Psoas muscle (tissue), 8 donors: Measurements from ENCODE around the gene CLSTN2. TPM values are rescaled to one million over a fixed set of nuclear protein-coding genes. Genes with fewer than 3 reads are reported as not detected.

Experiments used
- ATAC-seq, 4 donors: fragments of 200-7000 bp; cut with Tn5 transposase; one replicate each; pipeline ENCODE4 v1.9.1; 2020; ENCODE audit warnings: moderate library complexity in 3 of 4, mild to moderate bottlenecking in 2 of 4
- DNase-seq, 2 donors: peaks; one replicate each; pipeline ENCODE4 v3.0.0-alpha.2; 2020
- H3K27ac ChIP-seq: fragments of 200-600 bp; one replicate; pipeline ENCODE4 v1.8.0; 2022
- H3K27me3 ChIP-seq, 3 donors: fragments of 200-600 bp in 1 of 3; one replicate each; pipeline versions ENCODE4 v1.6.1 to v1.8.0; 2013 to 2022; ENCODE audit warnings: low read length in 2 of 3, mild to moderate bottlenecking in 2 of 3, moderate library complexity in 1 of 3; ENCODE audit not compliant: insufficient read depth in 3 of 3
- H3K36me3 ChIP-seq, 2 donors: fragments of 200-600 bp in 1 of 2; one replicate each; pipeline versions ENCODE4 v1.6.1 to v1.8.0; 2013 to 2022; ENCODE audit warnings: low read depth in 1 of 2, mild to moderate bottlenecking in 1 of 2, moderate library complexity in 1 of 2; ENCODE audit not compliant: insufficient read depth in 1 of 2
- H3K4me1 ChIP-seq: fragments of 200-600 bp; one replicate; pipeline ENCODE4 v1.8.0; 2022
- H3K4me3 ChIP-seq: fragments of 200-600 bp; one replicate; pipeline ENCODE4 v1.8.0; 2022; ENCODE audit warnings: mild to moderate bottlenecking
- H3K9me3 ChIP-seq: fragments of 200-600 bp; one replicate; pipeline ENCODE4 v1.8.0; 2022
- CTCF ChIP-seq: fragments of 200-600 bp; IDR thresholded peaks from one replicate; pipeline ENCODE4 v1.8.0; 2022; ENCODE audit warnings: antibody characterized with exemption
- WGBS, 3 donors: extraction: QIAGEN DNeasy Blood & Tissue Kit; methylation state at CpG; one replicate each; pipeline versions ENCODE4 v1.1.6 to v1.1.7; 2013; 5-methylcytosine and 5-hydroxymethylcytosine counted together
- intact Hi-C, 2 donors: fragments of 100-400 bp; cut with DNase I; formaldehyde crosslinking; loops; one replicate each; pipeline versions ENCODE4 v1.11.0 to v1.14.2; 2022
- polyA plus RNA-seq, 3 donors: library from polyadenylated mRNA; stranded (reverse); fragments of 200-250 nt; gene quantifications; one replicate each; pipeline ENCODE4 v1.2.3, GENCODE V29; 2013
- total RNA-seq, 4 donors: library from RNA; stranded (reverse); fragmentation: NEBNext Ultra II Directional in 2 of 4; extraction: Animal tissue kit (Norgen Biotek cat#: 25700) in 2 of 4; gene quantifications; one replicate each; pipeline versions ENCODE4 v1.2.1 to v1.2.4, GENCODE V29; 2021 to 2023
- donor health status: healthy with polysubstance abuse.
- donor health status: DM: no; HTN: no; CAD: no; lungs with moderate emphysema.
- donor health status: Bipolar disorder and iron deficiency.
- donor health status: healthy.
- donor health status: DM: yes; HTN: yes; CAD: no.
- donor health status: DM: no; HTN: no; CAD: no.
- donor health status: DM: no; HTN: no; CAD: no.
- donor health status: DM: yes; HTN: yes; CAD: no.

Gene CLSTN2
- total and polyA plus RNA-seq, 7 donors: 0.24 to 5.0 (median 1.5) TPM

- no peak for TF ChIP-seq CTCF
- no peaks in the 10 kb centered on the region for H3K9me3 ChIP-seq
- no peaks in the 10 kb centered on the region for H3K4me1 ChIP-seq
- H3K27me3 ChIP-seq: no peaks in the 10 kb centered on the region
- intact Hi-C loops: no loop called here
- 72 to 84% (median 73%) methylated on average over 3 of the region's 3 CpGs for WGBS, 3 donors
- H3K4me3 ChIP-seq: no peak overlapping the region
- no peaks in the 10 kb centered on the region for H3K36me3 ChIP-seq
- DNase-seq (no peak), ATAC-seq (no peak)
- no peak overlapping the region for H3K27ac ChIP-seq
Observed at GRCh38 chr3:140131895-140132294, 196.9 kb downstream of the CLSTN2 start.

DNA sequence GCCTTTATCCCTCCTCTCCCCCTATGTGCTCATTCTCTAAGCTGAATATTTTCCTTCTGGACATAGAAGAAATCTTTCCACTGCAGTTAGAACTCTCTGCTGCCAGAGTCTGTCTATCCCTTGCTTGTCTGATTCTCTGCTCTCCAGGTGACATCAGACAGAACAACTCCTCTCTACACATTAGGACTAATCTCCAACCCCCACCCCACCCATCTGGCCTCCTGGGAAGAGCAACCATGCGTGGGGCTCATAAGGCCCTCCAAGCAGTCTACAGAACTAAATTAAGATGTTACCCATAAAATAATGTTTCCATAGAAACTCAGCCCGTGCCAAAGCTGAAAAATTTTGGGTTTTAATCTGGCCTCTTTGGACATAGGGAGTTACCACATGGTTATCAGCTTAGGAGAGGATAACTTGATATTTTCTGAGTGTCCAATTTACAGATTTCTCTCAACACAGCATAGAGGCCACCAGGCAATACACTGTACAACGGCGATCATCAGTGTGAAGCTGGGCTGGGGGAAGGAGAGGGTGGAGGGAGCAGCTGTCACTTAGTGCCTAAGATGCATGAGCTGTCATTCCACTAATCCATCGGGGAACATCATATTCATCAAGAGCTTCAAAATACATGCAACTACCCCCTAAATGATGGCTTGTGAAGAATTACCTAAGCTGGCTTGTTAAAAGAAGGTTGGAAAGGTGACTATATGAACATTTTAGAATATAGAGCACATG lies 199.4 kb downstream of the CLSTN2 start:
- no peak for ATAC-seq
- Histone ChIP-seq H3K9me3 (no peaks in the 10 kb centered on the region), H3K4me1 (no peaks in the 10 kb centered on the region), H3K27ac (no peak overlapping the region), H3K27me3 (no peaks in the 10 kb centered on the region), H3K36me3 (no peaks in the 10 kb centered on the region), H3K4me3 (no peak overlapping the region)
- no peak for TF ChIP-seq CTCF
- WGBS, 3 donors: 65 to 73% (median 66%) methylated on average over 5 of the region's 5 CpGs
- intact Hi-C loops: no loop called here
- no peak for DNase-seq

- WGBS, 3 donors: 63 to 66% (median 63%) methylated on average over 4 of the region's 4 CpGs
- intact Hi-C loops: no loop called here
- H3K27ac ChIP-seq: no peak overlapping the region
- H3K27me3 ChIP-seq: no peaks in the 10 kb centered on the region
- no peak for DNase-seq
- TF ChIP-seq CTCF: no peak
- no peak overlapping the region for H3K4me3 ChIP-seq
- no peaks in the 10 kb centered on the region for H3K36me3 ChIP-seq
- no peak for ATAC-seq
- no peaks in the 10 kb centered on the region for H3K4me1 ChIP-seq
- no peaks in the 10 kb centered on the region for H3K9me3 ChIP-seq
Observed at GRCh38 chr3:140135461-140135860, 200.5 kb downstream of the CLSTN2 start.

DNA sequence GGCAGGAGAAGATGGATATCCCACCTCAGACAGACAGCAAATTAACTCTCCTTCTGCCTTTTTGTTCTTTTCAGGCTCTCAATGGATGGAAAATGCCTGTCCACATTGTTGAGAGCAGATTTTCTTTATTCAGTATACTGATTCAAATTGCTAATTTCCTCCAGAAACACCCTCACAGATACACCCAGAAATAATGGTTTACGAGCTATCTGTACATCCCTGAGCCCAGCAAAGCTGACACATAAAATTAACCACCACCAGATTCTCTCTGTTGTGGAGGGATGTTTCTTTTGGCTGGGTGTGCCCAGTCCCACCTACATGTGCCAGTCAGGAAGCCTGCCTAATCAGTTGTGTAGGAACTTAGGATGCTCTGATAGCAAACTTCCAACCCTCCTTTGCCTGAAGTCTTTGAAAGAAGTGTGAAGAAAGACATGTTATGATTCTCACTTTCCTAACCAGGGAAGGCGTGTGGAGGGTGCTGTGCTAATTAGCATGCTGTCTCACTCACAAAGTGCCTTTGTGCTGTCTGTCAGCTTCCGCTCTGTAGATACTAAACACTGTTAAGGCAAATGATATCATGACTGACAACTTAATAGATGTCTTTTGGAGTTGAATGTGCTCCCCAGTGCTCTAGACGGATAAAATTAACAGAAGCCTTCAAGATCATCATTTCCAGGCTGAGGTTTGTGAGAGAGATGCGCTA lies 208.5 kb downstream of the CLSTN2 start:
- Histone ChIP-seq H3K4me1 (no peaks in the 10 kb centered on the region), H3K27ac (no peak overlapping the region), H3K36me3 (no peaks in the 10 kb centered on the region), H3K9me3 (no peaks in the 10 kb centered on the region), H3K27me3 (no peaks in the 10 kb centered on the region), H3K4me3 (no peak overlapping the region)
- intact Hi-C loops: no loop called here
- 92 to 95% (median 93%) methylated on average over 5 of the region's 5 CpGs for WGBS, 3 donors
- DNase-seq (no peak), ATAC-seq (no peak)
- TF ChIP-seq CTCF: no peak
